C4-2B (cell line): ENCODE results near the gene NIM1K.

Experiments
- ZFX ChIP-seq: fragments of 450-650 bp; IDR thresholded peaks from 2 replicates; pipeline ENCODE4 v1.6.1; 2017
- TF ChIP-seq, protein P1 (sequence below): fragments of 450-650 bp; conservative IDR thresholded peaks from 2 replicates; pipeline ENCODE4 v1.5.1; 2017; ENCODE audit warnings: mild to moderate bottlenecking

DNA sequence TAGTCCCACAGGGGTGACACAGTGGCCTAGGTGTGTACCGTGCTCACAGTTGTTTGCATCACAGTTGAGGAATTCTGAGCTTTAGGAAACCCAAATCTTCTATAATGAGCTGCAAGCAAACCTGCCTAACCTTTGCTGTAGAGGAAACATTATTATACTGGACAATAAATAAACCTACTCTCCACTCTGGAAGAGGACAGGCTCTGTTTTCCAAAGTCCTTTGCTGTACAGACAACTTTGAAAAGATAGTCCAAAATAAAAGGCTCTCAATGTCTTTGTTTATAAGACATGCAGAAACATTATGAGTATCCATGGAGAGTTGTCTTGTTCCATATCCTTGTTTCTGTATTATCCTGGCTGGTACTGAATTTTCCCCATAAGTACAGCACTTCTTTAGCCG is 42.0 kb upstream of the NIM1K start:
- TF ChIP-seq, protein P1, sequence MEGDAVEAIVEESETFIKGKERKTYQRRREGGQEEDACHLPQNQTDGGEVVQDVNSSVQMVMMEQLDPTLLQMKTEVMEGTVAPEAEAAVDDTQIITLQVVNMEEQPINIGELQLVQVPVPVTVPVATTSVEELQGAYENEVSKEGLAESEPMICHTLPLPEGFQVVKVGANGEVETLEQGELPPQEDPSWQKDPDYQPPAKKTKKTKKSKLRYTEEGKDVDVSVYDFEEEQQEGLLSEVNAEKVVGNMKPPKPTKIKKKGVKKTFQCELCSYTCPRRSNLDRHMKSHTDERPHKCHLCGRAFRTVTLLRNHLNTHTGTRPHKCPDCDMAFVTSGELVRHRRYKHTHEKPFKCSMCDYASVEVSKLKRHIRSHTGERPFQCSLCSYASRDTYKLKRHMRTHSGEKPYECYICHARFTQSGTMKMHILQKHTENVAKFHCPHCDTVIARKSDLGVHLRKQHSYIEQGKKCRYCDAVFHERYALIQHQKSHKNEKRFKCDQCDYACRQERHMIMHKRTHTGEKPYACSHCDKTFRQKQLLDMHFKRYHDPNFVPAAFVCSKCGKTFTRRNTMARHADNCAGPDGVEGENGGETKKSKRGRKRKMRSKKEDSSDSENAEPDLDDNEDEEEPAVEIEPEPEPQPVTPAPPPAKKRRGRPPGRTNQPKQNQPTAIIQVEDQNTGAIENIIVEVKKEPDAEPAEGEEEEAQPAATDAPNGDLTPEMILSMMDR, result no peak
- TF ChIP-seq ZFX, result no peak
